Hepatocyte (in vitro differentiated cells): ENCODE measurements around the gene FADS3.

Source experiments
- CTCF ChIP-seq: fragments of 200-600 bp; sonication (generic); IDR thresholded peaks from 2 replicates; pipeline ENCODE4 v1.5.1; 2016; ENCODE audit warnings: antibody characterized with exemption, mild to moderate bottlenecking; ENCODE audit not compliant: poor library complexity
- EZH2 ChIP-seq: fragments of 200-600 bp; sonication (generic); IDR thresholded peaks from 2 replicates; pipeline ENCODE4 v1.6.1; 2016; ENCODE audit warnings: antibody characterized with exemption, mild to moderate bottlenecking, borderline replicate concordance
- EZH2phosphoT487 ChIP-seq: fragments of 200-600 bp; sonication (generic); IDR thresholded peaks from one replicate; pipeline ENCODE4 v1.6.1; 2018; ENCODE audit warnings: antibody characterized with exemption, mild to moderate bottlenecking, low read depth, moderate library complexity; ENCODE audit not compliant: unreplicated experiment, severe bottlenecking

GRCh38 chr11:61828379-61828628 lies 63.0 kb downstream of the FADS3 start:
- TF ChIP-seq EZH2 = no peak
- TF ChIP-seq CTCF = no peak
- no peak for TF ChIP-seq EZH2phosphoT487
